HCT116 (cell line): ENCODE data around the gene BLID. TPM values are rescaled to one million over a fixed set of nuclear protein-coding genes. Genes with fewer than 3 reads are reported as not detected.

Experiments used
- ATAC-seq: fragments of 200-7000 bp; cut with Tn5 transposase; 2 replicates; pipeline ENCODE4 v1.9.1; 2020; ENCODE audit warnings: mild to moderate bottlenecking, moderate library complexity
- BruUV-seq: library from RNA; stranded (reverse); fragments of 400-500 nt; replicated peaks from 2 replicates; lab custom pipeline; 2021; lab: Mats Ljungman, UMichigan
- CTCF ChIA-PET: fragments of 300-600 bp; sonication (Branson Sonifier 250); formaldehyde crosslinking; loops from one replicate; lab custom pipeline; 2021; ENCODE audit warnings: antibody characterized with exemption; lab: Charles Lee
- POLR2A ChIA-PET: fragments of 300-600, 350-600 bp; sonication (Branson Sonifier 250); formaldehyde crosslinking; loops from one replicate; lab custom pipeline; 2021; ENCODE audit warnings: antibody characterized with exemption; lab: Charles Lee
- RAD21 ChIA-PET, 2 experiments: fragments of 300-600 bp; sonication (Branson Sonifier 250); formaldehyde crosslinking; loops; one replicate each; lab custom pipeline; 2023; ENCODE audit warnings: low total read pairs in 2 of 2; ENCODE audit not compliant: uncharacterized antibody in 2 of 2, unreplicated experiment in 2 of 2, low non-redundant PET in 1 of 2; lab: Charles Lee
- DNase-seq: peaks from one replicate; pipeline ENCODE4 v3.0.0-alpha.2; 2010; ENCODE audit warnings: low read depth, low spot score
- H2AFZ ChIP-seq: fragments of 200-600 bp; shearing (Covaris generic), sonication (generic); 2 replicates; pipeline ENCODE4 v1.6.1; 2017; ENCODE audit warnings: low read depth, mixed run types, mixed read lengths, antibody characterized with exemption, low read length; ENCODE audit not compliant: poor library complexity, severe bottlenecking
- H3K27ac ChIP-seq: 2 replicates; pipeline ENCODE4 v1.5.1; 2012; ENCODE audit warnings: low read depth, low read length
- H3K27me3 ChIP-seq: fragments of 200-600 bp; sonication (generic); 2 replicates; pipeline ENCODE4 v1.6.1; 2016; ENCODE audit warnings: mixed run types, low read length, mixed read lengths; ENCODE audit not compliant: insufficient read depth
- H3K36me3 ChIP-seq, 2 experiments: fragments of 200-500 bp in 1 of 2; fragments of 200-600 bp in 1 of 2; sonication (Bioruptor generic) in 1 of 2; sonication (generic) in 1 of 2; 2 replicates each; pipeline versions ENCODE4 v1.5.1 to v1.6.1; 2014 to 2016; ENCODE audit warnings: low read length in 2 of 2, inconsistent platforms in 1 of 2, mixed read lengths in 1 of 2, mixed run types in 1 of 2; ENCODE audit not compliant: insufficient read depth in 2 of 2, control insufficient read depth in 1 of 2
- H3K4me1 ChIP-seq, 2 experiments: fragments of 200-600 bp in 1 of 2; sonication (generic) in 1 of 2; 2 replicates each; pipeline versions ENCODE4 v1.5.1 to v1.6.1; 2012 to 2017; ENCODE audit warnings: low read length in 2 of 2, inconsistent platforms in 1 of 2, mild to moderate bottlenecking in 1 of 2, mixed read lengths in 1 of 2, mixed run types in 1 of 2, moderate library complexity in 1 of 2; ENCODE audit not compliant: insufficient read depth in 2 of 2, control insufficient read depth in 1 of 2
- H3K4me2 ChIP-seq: fragments of 200-600 bp; sonication (generic); 2 replicates; pipeline ENCODE4 v1.6.1; 2017; ENCODE audit warnings: mixed run types, low read length, mixed read lengths
- H3K4me3 ChIP-seq, 2 experiments: fragments of 200-600 bp in 1 of 2; sonication (generic) in 1 of 2; replicated peaks in 1 of 2; 2 replicates each; pipeline ENCODE4 v1.5.1; 2011 to 2016; ENCODE audit warnings: low read length in 2 of 2, control low read depth in 1 of 2, low read depth in 1 of 2, mild to moderate bottlenecking in 1 of 2, mixed read lengths in 1 of 2, mixed run types in 1 of 2
- H3K79me2 ChIP-seq: fragments of 200-600 bp; sonication (generic); 2 replicates; pipeline ENCODE4 v1.6.1; 2017; ENCODE audit warnings: mild to moderate bottlenecking, mixed run types, low read length, moderate library complexity, mixed read lengths; ENCODE audit not compliant: insufficient read depth
- H3K9ac ChIP-seq: fragments of 200-600 bp; sonication (generic); 2 replicates; pipeline ENCODE4 v1.6.1; 2016; ENCODE audit warnings: low read length, mixed read lengths
- H3K9me2 ChIP-seq: fragments of 200-600 bp; sonication (generic), shearing (Covaris generic); 2 replicates; pipeline ENCODE4 v1.6.1; 2017; ENCODE audit warnings: mixed run types, mild to moderate bottlenecking, moderate library complexity; ENCODE audit not compliant: insufficient read depth
- H3K9me3 ChIP-seq, 2 experiments: fragments of 200-500 bp in 1 of 2; fragments of 200-600 bp in 1 of 2; sonication (Bioruptor generic) in 1 of 2; sonication (generic) in 1 of 2; 2 replicates each; pipeline ENCODE4 v1.6.1; 2014 to 2017; ENCODE audit warnings: low read length in 2 of 2, mixed read lengths in 2 of 2, inconsistent platforms in 1 of 2, low read depth in 1 of 2, mild to moderate bottlenecking in 1 of 2, mixed run types in 1 of 2, moderate library complexity in 1 of 2; ENCODE audit not compliant: control insufficient read depth in 1 of 2, insufficient read depth in 1 of 2
- H4K20me1 ChIP-seq: fragments of 200-600 bp; sonication (generic), shearing (Covaris generic); 2 replicates; pipeline ENCODE4 v1.6.1; 2017; ENCODE audit warnings: mixed run types, mild to moderate bottlenecking, moderate library complexity; ENCODE audit not compliant: insufficient read depth
- CEBPB ChIP-seq: IDR thresholded peaks from 2 replicates; pipeline ENCODE4 v1.6.1; 2012; ENCODE audit warnings: low read depth
- EGR1 ChIP-seq: IDR thresholded peaks from 2 replicates; pipeline ENCODE4 v1.6.1; 2012; ENCODE audit warnings: low read depth
- EZH2 ChIP-seq: fragments of 200-600 bp; sonication (generic); IDR thresholded peaks from 2 replicates; pipeline ENCODE4 v1.6.1; 2017; ENCODE audit warnings: antibody characterized with exemption, mixed run types
- FOSL1 ChIP-seq: IDR thresholded peaks from 2 replicates; pipeline ENCODE4 v1.6.1; 2012; ENCODE audit warnings: low read depth
- JUND ChIP-seq: IDR thresholded peaks from 2 replicates; pipeline ENCODE4 v1.6.1; 2012
- POLR2AphosphoS5 ChIP-seq: IDR thresholded peaks from 2 replicates; pipeline ENCODE4 v1.6.1; 2011; ENCODE audit warnings: mild to moderate bottlenecking, low read depth, low read length, moderate library complexity
- RAD21 ChIP-seq: IDR thresholded peaks from 2 replicates; pipeline ENCODE4 v1.6.1; 2012; ENCODE audit warnings: low read depth, mild to moderate bottlenecking
- SP1 ChIP-seq: IDR thresholded peaks from 2 replicates; pipeline ENCODE4 v1.6.1; 2012; ENCODE audit warnings: low read depth
- SRF ChIP-seq: IDR thresholded peaks from 2 replicates; pipeline ENCODE4 v1.6.1; 2012; ENCODE audit warnings: low read depth
- TCF7L2 ChIP-seq: IDR thresholded peaks from 2 replicates; pipeline ENCODE4 v1.7.0; 2011; ENCODE audit warnings: borderline replicate concordance, inconsistent platforms; ENCODE audit not compliant: insufficient read depth, insufficient read length; ENCODE audit errors: extremely low read depth
- ZNF274 ChIP-seq: fragments of 200-500 bp; sonication (Bioruptor generic); IDR thresholded peaks from 2 replicates; pipeline ENCODE4 v1.6.1; 2014; ENCODE audit warnings: mild to moderate bottlenecking, low read depth, low read length, inconsistent platforms
- intact Hi-C: fragments of 100-400 bp; cut with micrococcal nuclease; formaldehyde crosslinking; loops from 2 replicates; pipeline ENCODE4 v1.10.0; 2022
- total RNA-seq: library from RNA; stranded (reverse); gene quantifications from one replicate; pipeline ENCODE4 v1.2.1, GENCODE V29; 2021; ENCODE audit not compliant: unreplicated experiment
- TF ChIP-seq, protein P1 (sequence below): IDR thresholded peaks from 2 replicates; pipeline ENCODE4 v1.6.1; 2012
- TF ChIP-seq, protein P2 (sequence below): IDR thresholded peaks from 2 replicates; pipeline ENCODE4 v1.6.1; 2012; ENCODE audit warnings: low read depth

Gene BLID
- total RNA-seq, 1 experiment from 2014 or later = 8.9 TPM

DNA sequence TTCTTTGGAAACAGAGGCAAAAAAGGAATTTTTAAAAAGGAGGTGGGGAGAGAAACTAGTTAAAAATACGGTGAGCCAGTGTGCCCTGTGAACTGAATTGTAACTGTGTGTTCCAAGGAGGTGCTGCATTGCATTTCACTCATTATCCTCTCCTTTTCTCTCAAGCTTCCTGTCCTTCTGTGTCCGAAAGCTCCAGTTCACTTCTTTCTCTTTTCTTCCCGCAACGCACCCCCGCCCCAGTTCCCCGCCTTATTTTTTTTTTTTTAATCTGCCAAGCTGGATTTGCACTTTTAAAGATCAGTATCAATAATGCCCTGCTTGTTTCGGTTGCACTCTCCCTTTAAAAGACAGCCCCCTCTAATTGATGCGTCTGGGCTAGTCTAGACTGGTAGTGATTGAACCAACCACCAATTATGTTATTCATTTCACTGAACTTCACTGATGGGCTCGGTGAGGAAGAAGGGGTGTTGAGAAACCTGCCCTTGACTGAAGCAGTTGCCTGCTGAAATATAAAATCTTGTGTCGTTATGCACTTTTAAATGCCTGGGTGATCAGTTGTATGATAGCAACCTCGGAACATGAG is 18.5 kb downstream of the BLID start:
- H3K4me2 ChIP-seq = no peak overlapping the region
- peak overlapping the region; percentile 19; the same call in 1 of the 2 replicates for H3K27ac ChIP-seq
- RAD21 ChIA-PET = no interaction called here
- H3K4me1 ChIP-seq = peaks cover 21 to 60% of the 10 kb centered on the region in 2 experiments
- H3K9ac ChIP-seq = no peak overlapping the region
- TF ChIP-seq RAD21 = no peak
- TF ChIP-seq CEBPB = no peak
- TF ChIP-seq EZH2 = no peak
- peak; percentile 14; the same call in 1 of the 2 replicates for TF ChIP-seq POLR2AphosphoS5
- no peak for TF ChIP-seq SRF
- no peak for TF ChIP-seq JUND
- TF ChIP-seq TCF7L2 = no peak
- no peak for TF ChIP-seq ZNF274
- H3K4me3 ChIP-seq = no peak overlapping the region
- no TSS peak for BruUV-seq
- intact Hi-C loops = no loop called here
- no peaks in the 10 kb centered on the region for H3K27me3 ChIP-seq
- 0 out of 2 replicates have a peak, but pooled peaks cover 4% of the 10 kb centered on the region for H4K20me1 ChIP-seq
- DNase-seq = no peak
- peaks cover 98% of the 10 kb centered on the region for H3K79me2 ChIP-seq
- ATAC-seq = no peak
- H3K36me3 ChIP-seq = peaks cover 3 to 38% of the 10 kb centered on the region in 2 experiments; a peak in 2 of 4 replicates
- no peaks in the 10 kb centered on the region for H3K9me2 ChIP-seq
- CTCF ChIA-PET = no interaction called here
- POLR2A ChIA-PET = no interaction called here
- H2AFZ ChIP-seq = no peak overlapping the region
- H3K9me3 ChIP-seq = no peaks in the 10 kb centered on the region

DNA sequence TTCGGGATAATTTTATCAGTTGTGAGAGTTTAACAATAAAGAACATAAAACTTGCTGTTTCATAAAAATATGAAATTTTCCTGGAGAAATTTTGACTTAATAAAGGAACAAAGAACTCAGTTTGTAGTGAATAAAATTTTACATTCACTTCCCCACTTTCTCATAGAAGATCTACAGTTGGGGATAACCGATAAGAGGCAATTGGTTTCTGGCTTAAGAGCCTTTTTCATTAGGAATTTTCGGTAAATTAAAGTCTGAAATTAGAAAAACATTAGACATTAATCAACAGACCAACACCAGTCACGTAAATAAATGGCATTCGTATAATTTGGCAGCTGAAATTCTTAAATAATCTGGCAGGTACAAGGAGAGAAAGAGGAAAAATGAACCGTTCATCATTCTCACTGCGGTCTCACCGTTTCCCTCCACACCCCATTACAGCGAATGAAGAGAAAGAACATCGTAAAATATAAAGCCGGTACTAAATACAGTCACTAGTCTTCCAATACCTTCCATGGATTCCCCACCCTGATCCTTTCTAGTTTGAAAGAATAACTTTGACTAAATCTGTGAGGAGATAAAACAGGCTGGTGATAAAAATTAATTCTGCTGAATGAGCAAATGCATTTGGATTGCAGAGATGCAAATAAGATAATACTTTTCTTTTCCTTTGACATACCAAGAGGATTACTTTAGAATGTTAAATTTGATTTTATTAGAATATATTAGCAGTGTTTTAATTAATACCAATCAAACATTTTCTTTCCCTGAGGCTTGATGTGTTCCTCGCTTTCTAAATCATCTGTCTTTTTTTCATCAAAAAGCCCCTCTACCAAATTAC is 19.5 kb downstream of the BLID start:
- TF ChIP-seq CEBPB = no peak
- TF ChIP-seq, protein P1, sequence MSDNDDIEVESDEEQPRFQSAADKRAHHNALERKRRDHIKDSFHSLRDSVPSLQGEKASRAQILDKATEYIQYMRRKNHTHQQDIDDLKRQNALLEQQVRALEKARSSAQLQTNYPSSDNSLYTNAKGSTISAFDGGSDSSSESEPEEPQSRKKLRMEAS = no peak
- TF ChIP-seq TCF7L2 = no peak
- TF ChIP-seq, protein P2, sequence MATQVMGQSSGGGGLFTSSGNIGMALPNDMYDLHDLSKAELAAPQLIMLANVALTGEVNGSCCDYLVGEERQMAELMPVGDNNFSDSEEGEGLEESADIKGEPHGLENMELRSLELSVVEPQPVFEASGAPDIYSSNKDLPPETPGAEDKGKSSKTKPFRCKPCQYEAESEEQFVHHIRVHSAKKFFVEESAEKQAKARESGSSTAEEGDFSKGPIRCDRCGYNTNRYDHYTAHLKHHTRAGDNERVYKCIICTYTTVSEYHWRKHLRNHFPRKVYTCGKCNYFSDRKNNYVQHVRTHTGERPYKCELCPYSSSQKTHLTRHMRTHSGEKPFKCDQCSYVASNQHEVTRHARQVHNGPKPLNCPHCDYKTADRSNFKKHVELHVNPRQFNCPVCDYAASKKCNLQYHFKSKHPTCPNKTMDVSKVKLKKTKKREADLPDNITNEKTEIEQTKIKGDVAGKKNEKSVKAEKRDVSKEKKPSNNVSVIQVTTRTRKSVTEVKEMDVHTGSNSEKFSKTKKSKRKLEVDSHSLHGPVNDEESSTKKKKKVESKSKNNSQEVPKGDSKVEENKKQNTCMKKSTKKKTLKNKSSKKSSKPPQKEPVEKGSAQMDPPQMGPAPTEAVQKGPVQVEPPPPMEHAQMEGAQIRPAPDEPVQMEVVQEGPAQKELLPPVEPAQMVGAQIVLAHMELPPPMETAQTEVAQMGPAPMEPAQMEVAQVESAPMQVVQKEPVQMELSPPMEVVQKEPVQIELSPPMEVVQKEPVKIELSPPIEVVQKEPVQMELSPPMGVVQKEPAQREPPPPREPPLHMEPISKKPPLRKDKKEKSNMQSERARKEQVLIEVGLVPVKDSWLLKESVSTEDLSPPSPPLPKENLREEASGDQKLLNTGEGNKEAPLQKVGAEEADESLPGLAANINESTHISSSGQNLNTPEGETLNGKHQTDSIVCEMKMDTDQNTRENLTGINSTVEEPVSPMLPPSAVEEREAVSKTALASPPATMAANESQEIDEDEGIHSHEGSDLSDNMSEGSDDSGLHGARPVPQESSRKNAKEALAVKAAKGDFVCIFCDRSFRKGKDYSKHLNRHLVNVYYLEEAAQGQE = no peak
- no peak for TF ChIP-seq EGR1
- no peak for TF ChIP-seq FOSL1
- TF ChIP-seq SRF = no peak
- TF ChIP-seq RAD21 = no peak
- no peak for TF ChIP-seq SP1
- Histone ChIP-seq H3K79me2 (peaks cover 98% of the 10 kb centered on the region), H2AFZ (no peak overlapping the region), H3K27ac (no peak overlapping the region), H3K27me3 (no peaks in the 10 kb centered on the region), H3K4me1 (peaks cover 11 to 58% of the 10 kb centered on the region in 2 experiments), H3K4me3 (no peak overlapping the region), H3K36me3 (peaks cover 4 to 44% of the 10 kb centered on the region in 2 experiments; a peak in 2 of 4 replicates), H3K9me3 (no peaks in the 10 kb centered on the region), H3K4me2 (no peak overlapping the region), H3K9me2 (no peaks in the 10 kb centered on the region), H4K20me1 (0 out of 2 replicates have a peak, but pooled peaks cover 4% of the 10 kb centered on the region), H3K9ac (no peak overlapping the region)
- no peak for ATAC-seq
- intact Hi-C loops = no loop called here
- no peak for DNase-seq
- CTCF ChIA-PET = interaction anchor here (3.9 kb wide), 1 partner anchor 12 kb away, joined by 13 read pairs; no protein-coding TSS in a partner anchor
- no TSS peak for BruUV-seq
- RAD21 ChIA-PET = no interaction called here
- POLR2A ChIA-PET = no interaction called here
